Measurements from ENCODE around the gene TDRD12. TPM values are rescaled to one million over a fixed set of nuclear protein-coding genes. Genes with fewer than 3 reads are reported as not detected.
"Not testable (repeated sequence)": the region's sequence is repeated elsewhere in the genome, so short reads cannot be mapped to it uniquely, and the experiment has no call there.

Gene TDRD12
- total RNA-seq, 1 donor from 2014 or later = 0.07 TPM

DNA sequence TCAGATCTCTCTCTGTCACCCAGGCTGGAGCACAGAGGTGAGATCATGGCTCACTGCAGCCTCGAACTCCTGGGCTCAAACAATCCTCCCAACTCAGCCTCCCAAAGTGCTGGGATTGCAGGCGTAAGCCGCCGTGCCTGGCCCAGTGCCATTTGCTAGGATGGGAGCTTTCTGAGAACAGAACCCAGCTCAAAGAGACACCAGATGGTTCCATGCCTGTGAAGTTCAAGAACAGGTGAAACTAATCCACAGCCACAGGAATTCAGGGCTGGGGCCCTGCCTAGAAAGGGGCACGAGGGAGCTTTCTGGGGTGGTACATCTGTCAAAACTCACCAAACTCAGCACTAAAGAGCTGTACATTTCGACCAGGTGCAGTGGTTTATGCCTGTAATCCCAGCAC lies 145.8 kb downstream of the TDRD12 start:
- Histone ChIP-seq H3F3A (ENCODE audit: low read depth) (no peaks in the 10 kb centered on the region), H4K20me1 (ENCODE audit: low read depth) (no peaks in the 10 kb centered on the region), H3K4me3 (no peak overlapping the region), H3K4me1 (no peaks in the 10 kb centered on the region), H3K9ac (no peak overlapping the region), H3K9me3 (ENCODE audit: low read depth) (no peaks in the 10 kb centered on the region), H3K79me2 (ENCODE audit: low read depth) (no peaks in the 10 kb centered on the region), H3K36me3 (no peaks in the 10 kb centered on the region), H3K27me3 (no peaks in the 10 kb centered on the region), H3K4me2 (no peak overlapping the region), H2AFZ (replicated peaks) (no peak overlapping the region), H3K27ac (no peak overlapping the region)
- Mint-ChIP-seq H3K9me3 (no peaks in the 10 kb centered on the region), H3K36me3 (no peaks in the 10 kb centered on the region), H3K27ac (no peak overlapping the region), H3K27me3 (ENCODE audit: insufficient read depth, low read depth) (no peaks in the 10 kb centered on the region), H3K4me1 (no peaks in the 10 kb centered on the region), H3K4me3 (no peak overlapping the region)
- TF ChIP-seq CTCF (IDR thresholded peaks at IDR 0.05) (no peak), EZH2phosphoT487 (IDR thresholded peaks at IDR 0.05) (no peak), EZH2 (IDR thresholded peaks at IDR 0.05) (no peak)
- DNase-seq (ENCODE audit: low spot score) = no peak

GRCh38 chr19:32866061-32866460 lies 146.5 kb downstream of the TDRD12 start:
- Mint-ChIP-seq H3K27ac (no peak overlapping the region), H3K9me3 (no peaks in the 10 kb centered on the region), H3K27me3 (ENCODE audit: insufficient read depth, low read depth) (no peaks in the 10 kb centered on the region), H3K4me1 (no peaks in the 10 kb centered on the region), H3K36me3 (no peaks in the 10 kb centered on the region), H3K4me3 (no peak overlapping the region)
- no peak for DNase-seq (ENCODE audit: low spot score)
- Histone ChIP-seq H3F3A (ENCODE audit: low read depth) (no peaks in the 10 kb centered on the region), H3K4me3 (no peak overlapping the region), H4K20me1 (ENCODE audit: low read depth) (no peaks in the 10 kb centered on the region), H3K9me3 (ENCODE audit: low read depth) (no peaks in the 10 kb centered on the region), H3K4me1 (no peaks in the 10 kb centered on the region), H2AFZ (replicated peaks) (no peak overlapping the region), H3K27me3 (no peaks in the 10 kb centered on the region), H3K4me2 (no peak overlapping the region), H3K27ac (no peak overlapping the region), H3K9ac (no peak overlapping the region), H3K79me2 (ENCODE audit: low read depth) (no peaks in the 10 kb centered on the region), H3K36me3 (no peaks in the 10 kb centered on the region)
- no peak for TF ChIP-seq EZH2phosphoT487 (IDR thresholded peaks at IDR 0.05)
- no peak for TF ChIP-seq EZH2 (IDR thresholded peaks at IDR 0.05)
- TF ChIP-seq CTCF (IDR thresholded peaks at IDR 0.05) = no peak

DNA sequence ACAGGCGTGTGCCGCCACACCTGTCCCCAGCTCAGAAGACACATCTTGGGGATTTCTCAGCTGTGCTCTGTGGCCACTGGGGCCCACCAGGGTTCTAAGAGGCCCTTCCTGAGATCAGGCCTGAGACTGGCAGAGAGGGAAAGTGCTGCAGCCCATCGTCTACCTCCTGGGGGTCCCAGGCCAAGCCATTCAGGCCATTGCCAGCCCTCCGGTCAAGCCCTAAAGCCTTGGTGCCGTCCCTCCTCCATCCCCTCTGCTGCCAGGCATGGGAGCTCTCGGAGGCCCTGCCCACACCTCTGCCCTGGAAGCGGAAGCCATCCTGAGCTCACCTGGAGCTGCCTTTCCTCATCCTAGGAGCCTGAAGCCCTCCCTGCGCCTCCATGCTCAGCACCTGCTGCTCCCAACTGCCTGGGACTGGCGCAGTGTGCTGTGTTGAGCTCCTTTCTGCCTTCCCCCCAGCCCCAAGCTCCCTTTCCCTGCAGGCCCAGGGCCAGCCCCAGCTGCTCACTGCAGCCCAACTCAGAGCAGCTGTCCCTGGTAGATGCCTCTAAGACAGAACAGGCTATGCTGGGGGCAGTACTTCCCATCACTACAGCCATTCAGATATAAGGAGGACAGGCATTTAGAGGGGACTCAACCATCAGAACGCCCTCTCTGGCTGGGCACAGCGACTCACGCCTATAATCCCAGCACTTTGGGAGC lies 147.1 kb downstream of the TDRD12 start:
- Histone ChIP-seq H3K9ac (no peak overlapping the region), H4K20me1 (ENCODE audit: low read depth) (no peaks in the 10 kb centered on the region), H3K79me2 (ENCODE audit: low read depth) (no peaks in the 10 kb centered on the region), H3K4me2 (no peak overlapping the region), H3K4me3 (no peak overlapping the region), H3F3A (ENCODE audit: low read depth) (no peaks in the 10 kb centered on the region), H3K4me1 (no peaks in the 10 kb centered on the region), H3K27me3 (no peaks in the 10 kb centered on the region), H3K36me3 (no peaks in the 10 kb centered on the region), H3K9me3 (ENCODE audit: low read depth) (no peaks in the 10 kb centered on the region), H3K27ac (no peak overlapping the region), H2AFZ (replicated peaks) (no peak overlapping the region)
- H3K36me3 Mint-ChIP-seq = no peaks in the 10 kb centered on the region
- H3K4me1 Mint-ChIP-seq = no peaks in the 10 kb centered on the region
- peak overlapping the region; percentile 69 for H3K27ac Mint-ChIP-seq
- H3K27me3 Mint-ChIP-seq (ENCODE audit: insufficient read depth, low read depth) = no peaks in the 10 kb centered on the region
- TF ChIP-seq EZH2phosphoT487 (IDR thresholded peaks at IDR 0.05) (no peak), EZH2 (IDR thresholded peaks at IDR 0.05) (no peak), CTCF (IDR thresholded peaks at IDR 0.05) (no peak)
- H3K9me3 Mint-ChIP-seq = no peaks in the 10 kb centered on the region
- no peak overlapping the region for H3K4me3 Mint-ChIP-seq
- DNase-seq (ENCODE audit: low spot score) = no peak

DNA sequence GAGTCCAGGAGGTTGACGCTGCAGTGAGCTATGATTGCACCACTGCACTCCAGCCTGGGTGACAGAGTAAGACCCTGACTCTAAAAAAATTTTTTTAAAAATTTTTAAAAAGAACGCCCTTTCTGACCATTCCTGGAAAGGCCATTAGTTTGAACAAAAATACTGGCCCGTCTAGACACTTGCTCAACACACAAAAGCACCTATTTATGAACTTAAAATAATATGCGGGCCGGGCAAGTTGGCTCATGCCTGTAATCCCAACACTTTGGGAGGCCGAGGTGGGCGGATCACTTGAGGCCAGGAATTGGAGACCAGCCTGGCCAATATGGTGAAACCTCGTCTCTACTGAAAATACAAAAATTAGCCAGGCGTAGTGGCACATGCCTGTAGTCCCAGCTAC lies 147.9 kb downstream of the TDRD12 start:
- H3K27ac ChIP-seq; H2AFZ ChIP-seq (replicated peaks); H3K4me2 ChIP-seq; H3K4me3 Mint-ChIP-seq; DNase-seq (ENCODE audit: low spot score); H3K9me3 ChIP-seq (ENCODE audit: low read depth); H4K20me1 ChIP-seq (ENCODE audit: low read depth); H3K27me3 Mint-ChIP-seq (ENCODE audit: insufficient read depth, low read depth); H3K4me1 ChIP-seq; H3K27ac Mint-ChIP-seq; H3K27me3 ChIP-seq; H3K36me3 Mint-ChIP-seq; H3K36me3 ChIP-seq; H3K9me3 Mint-ChIP-seq; H3K79me2 ChIP-seq (ENCODE audit: low read depth); H3K9ac ChIP-seq; H3K4me1 Mint-ChIP-seq; H3K4me3 ChIP-seq; H3F3A ChIP-seq (ENCODE audit: low read depth): not testable (repeated sequence)
